A673 (cell line): ENCODE data around the gene FXYD3. TPM values are rescaled to one million over a fixed set of nuclear protein-coding genes. Genes with fewer than 3 reads are reported as not detected.

Experiments
- BruUV-seq: library from RNA; stranded (reverse); fragments of 400-500 nt; replicated peaks from 2 replicates; lab custom pipeline; 2021; lab: Mats Ljungman, UMichigan
- CTCF ChIA-PET: fragments of 300-600 bp; sonication (Branson Sonifier 250); formaldehyde crosslinking; loops from one replicate; lab custom pipeline; 2022; ENCODE audit warnings: antibody characterized with exemption; lab: Charles Lee
- POLR2A ChIA-PET: fragments of 300-600 bp; sonication (Branson Sonifier 250); formaldehyde crosslinking; loops from one replicate; lab custom pipeline; 2022; ENCODE audit warnings: antibody characterized with exemption; ENCODE audit not compliant: low non-redundant PET; lab: Charles Lee
- DNase-seq: peaks from one replicate; pipeline ENCODE4 v3.0.0-alpha.2; 2015; ENCODE audit warnings: low spot score
- H3K27ac ChIP-seq: fragments of 200-600 bp; sonication (generic); 2 replicates; pipeline ENCODE4 v1.5.1; 2016; ENCODE audit warnings: mixed run types, low read depth, mild to moderate bottlenecking, mixed read lengths, antibody characterized with exemption, low read length; ENCODE audit not compliant: poor library complexity, severe bottlenecking
- H3K27me3 ChIP-seq: fragments of 200-600 bp; sonication (generic); replicated peaks from 2 replicates; pipeline ENCODE4 v1.6.1; 2017; ENCODE audit warnings: mixed run types, low read depth, mild to moderate bottlenecking, mixed read lengths, antibody characterized with exemption, low read length; ENCODE audit not compliant: insufficient read depth, poor library complexity
- H3K36me3 ChIP-seq: fragments of 200-600 bp; sonication (generic); 2 replicates; pipeline ENCODE4 v1.6.1; 2016; ENCODE audit warnings: mixed run types, mild to moderate bottlenecking, mixed read lengths, antibody characterized with exemption, low read length; ENCODE audit not compliant: insufficient read depth, poor library complexity, severe bottlenecking
- H3K4me1 ChIP-seq: fragments of 200-600 bp; sonication (generic); 2 replicates; pipeline ENCODE4 v1.6.1; 2017; ENCODE audit warnings: mixed run types, mild to moderate bottlenecking, mixed read lengths, antibody characterized with exemption, low read length; ENCODE audit not compliant: insufficient read depth, poor library complexity, severe bottlenecking
- H3K4me3 ChIP-seq: fragments of 200-600 bp; sonication (generic); 2 replicates; pipeline ENCODE4 v1.5.1; 2016; ENCODE audit warnings: low read depth, mixed run types, mild to moderate bottlenecking, mixed read lengths, low read length; ENCODE audit not compliant: poor library complexity, severe bottlenecking
- H3K9me3 ChIP-seq: fragments of 200-600 bp; sonication (generic); 2 replicates; pipeline ENCODE4 v1.6.1; 2016; ENCODE audit warnings: mixed run types, low read depth, mild to moderate bottlenecking, mixed read lengths, antibody characterized with exemption, low read length; ENCODE audit not compliant: poor library complexity, severe bottlenecking
- EZH2 ChIP-seq: fragments of 200-600 bp; sonication (generic); IDR thresholded peaks from 2 replicates; pipeline ENCODE4 v1.6.1; 2017; ENCODE audit warnings: borderline replicate concordance, low read depth, mild to moderate bottlenecking, mixed read lengths, antibody characterized with exemption, low read length; ENCODE audit not compliant: poor library complexity, severe bottlenecking
- intact Hi-C: fragments of 100-400 bp; cut with micrococcal nuclease; formaldehyde crosslinking; loops from one replicate; pipeline ENCODE4 v1.10.0; 2022; ENCODE audit not compliant: unreplicated experiment
- total RNA-seq: library from RNA; stranded (reverse); gene quantifications from 2 replicates; pipeline ENCODE4 v1.2.3, GENCODE V29; 2021
- TF ChIP-seq, protein P1 (sequence below): fragments of 300-800, 200-600 bp; sonication (generic); conservative IDR thresholded peaks from 2 replicates; pipeline ENCODE4 v1.5.1; 2017; ENCODE audit warnings: low read depth, mild to moderate bottlenecking, antibody characterized with exemption, low read length, moderate library complexity, mixed read lengths

Gene FXYD3
- total RNA-seq, 1 experiment from 2014 or later, result not detected

DNA sequence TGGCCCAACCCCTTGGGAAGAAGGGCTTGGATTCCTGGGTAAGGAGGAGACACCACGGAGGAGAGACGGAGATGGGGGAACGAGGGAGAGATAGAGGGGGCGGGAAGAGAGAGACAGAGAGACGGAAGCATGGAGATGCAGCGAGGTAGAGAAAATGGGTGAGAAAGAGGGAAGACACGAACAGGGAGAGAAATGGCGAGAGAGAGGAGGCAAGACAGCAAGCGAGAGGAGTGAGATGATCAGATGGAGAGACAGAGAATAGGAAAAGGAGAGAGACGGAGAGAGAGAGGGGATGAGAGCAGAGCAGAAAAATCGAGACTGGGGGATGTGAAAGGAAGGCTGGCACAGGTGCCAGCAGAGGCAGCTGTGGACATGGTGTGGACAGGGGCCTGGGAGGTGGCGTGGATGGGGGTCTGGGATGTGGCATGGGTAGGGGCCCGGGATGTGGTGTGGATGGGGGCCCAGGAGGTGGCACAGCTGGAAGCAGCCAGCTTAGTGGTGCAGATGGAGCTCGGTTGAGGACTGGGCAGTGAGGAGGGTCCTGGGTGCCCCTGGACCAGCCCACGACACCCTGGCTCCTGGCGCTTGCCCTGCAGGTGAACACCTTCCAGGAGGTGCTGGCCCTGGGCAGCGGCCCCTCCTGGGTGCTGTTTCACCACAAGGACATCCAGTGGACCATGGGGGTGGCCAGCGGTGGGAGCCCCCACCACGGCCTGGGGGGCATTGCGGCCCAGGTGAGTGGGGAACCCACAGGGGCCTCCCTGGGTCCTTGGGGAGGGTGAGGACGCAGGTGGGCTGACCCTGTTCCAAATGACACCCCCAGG lies 40.2 kb upstream of the FXYD3 start:
- intact Hi-C loops, result no loop called here
- no TSS peak for BruUV-seq
- Histone ChIP-seq H3K9me3 (peaks cover 3% of the 10 kb centered on the region), H3K4me1 (no peaks in the 10 kb centered on the region), H3K4me3 (no peak overlapping the region), H3K27ac (no peak overlapping the region), H3K36me3 (no peaks in the 10 kb centered on the region), H3K27me3 (no peaks in the 10 kb centered on the region)
- ChIA-PET POLR2A (no interaction called here), CTCF (no interaction called here)
- DNase-seq, result no peak
- TF ChIP-seq, protein P1, sequence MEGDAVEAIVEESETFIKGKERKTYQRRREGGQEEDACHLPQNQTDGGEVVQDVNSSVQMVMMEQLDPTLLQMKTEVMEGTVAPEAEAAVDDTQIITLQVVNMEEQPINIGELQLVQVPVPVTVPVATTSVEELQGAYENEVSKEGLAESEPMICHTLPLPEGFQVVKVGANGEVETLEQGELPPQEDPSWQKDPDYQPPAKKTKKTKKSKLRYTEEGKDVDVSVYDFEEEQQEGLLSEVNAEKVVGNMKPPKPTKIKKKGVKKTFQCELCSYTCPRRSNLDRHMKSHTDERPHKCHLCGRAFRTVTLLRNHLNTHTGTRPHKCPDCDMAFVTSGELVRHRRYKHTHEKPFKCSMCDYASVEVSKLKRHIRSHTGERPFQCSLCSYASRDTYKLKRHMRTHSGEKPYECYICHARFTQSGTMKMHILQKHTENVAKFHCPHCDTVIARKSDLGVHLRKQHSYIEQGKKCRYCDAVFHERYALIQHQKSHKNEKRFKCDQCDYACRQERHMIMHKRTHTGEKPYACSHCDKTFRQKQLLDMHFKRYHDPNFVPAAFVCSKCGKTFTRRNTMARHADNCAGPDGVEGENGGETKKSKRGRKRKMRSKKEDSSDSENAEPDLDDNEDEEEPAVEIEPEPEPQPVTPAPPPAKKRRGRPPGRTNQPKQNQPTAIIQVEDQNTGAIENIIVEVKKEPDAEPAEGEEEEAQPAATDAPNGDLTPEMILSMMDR, result no peak
- TF ChIP-seq EZH2, result no peak

DNA sequence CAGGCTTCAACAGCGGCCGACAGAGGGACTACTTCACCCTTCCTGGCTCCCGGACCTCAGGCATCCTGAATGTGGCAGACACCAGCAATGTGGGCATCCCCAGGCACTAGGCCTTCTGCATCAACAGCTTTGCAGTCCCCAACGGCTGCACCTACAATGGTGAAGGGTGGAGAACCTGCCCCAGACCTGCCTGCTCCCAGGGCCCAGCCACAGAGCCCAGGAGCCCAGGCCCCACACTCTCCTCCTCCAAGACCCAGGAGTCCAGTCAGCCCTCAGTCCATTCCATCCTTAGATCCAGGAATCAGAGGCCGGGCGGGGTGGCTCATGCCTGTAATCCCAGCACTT lies 39.6 kb upstream of the FXYD3 start:
- ChIA-PET POLR2A (no interaction called here), CTCF (no interaction called here)
- intact Hi-C loops, result no loop called here
- Histone ChIP-seq H3K9me3 (no peaks in the 10 kb centered on the region), H3K36me3 (no peaks in the 10 kb centered on the region), H3K27me3 (no peaks in the 10 kb centered on the region), H3K27ac (no peak overlapping the region), H3K4me3 (no peak overlapping the region), H3K4me1 (no peaks in the 10 kb centered on the region)
- TF ChIP-seq, protein P1, result no peak
- TF ChIP-seq EZH2, result no peak
- no peak for DNase-seq
- no TSS peak for BruUV-seq

DNA sequence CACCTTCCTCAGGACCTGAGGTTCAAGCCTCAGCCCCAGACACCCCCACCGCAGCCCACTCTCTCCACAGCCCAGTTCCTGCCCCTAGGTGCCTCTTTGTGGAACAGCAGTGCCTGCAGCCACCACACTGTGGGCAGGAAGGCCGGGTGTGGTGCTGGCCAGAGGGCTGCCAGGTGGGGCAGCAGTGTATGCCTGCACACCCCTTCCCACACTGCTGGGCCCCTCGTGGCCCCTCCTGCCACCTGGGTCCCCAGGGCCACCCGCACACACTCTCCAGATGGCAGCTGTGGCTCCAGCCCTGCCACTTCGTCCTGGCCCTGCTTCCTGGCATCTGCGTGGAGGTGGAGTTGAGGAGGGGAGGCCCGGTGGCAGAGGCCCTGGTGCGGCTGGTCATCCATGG lies 39.0 kb upstream of the FXYD3 start:
- intact Hi-C loops, result no loop called here
- Histone ChIP-seq H3K27me3 (no peaks in the 10 kb centered on the region), H3K36me3 (no peaks in the 10 kb centered on the region), H3K27ac (no peak overlapping the region), H3K4me1 (no peaks in the 10 kb centered on the region), H3K9me3 (no peaks in the 10 kb centered on the region), H3K4me3 (no peak overlapping the region)
- POLR2A ChIA-PET, result no interaction called here
- BruUV-seq, result no TSS peak
- DNase-seq, result no peak
- TF ChIP-seq, protein P1, result no peak
- no peak for TF ChIP-seq EZH2
- CTCF ChIA-PET, result no interaction called here
